ENCODE results near the gene MCM5. TPM values are rescaled to one million over a fixed set of nuclear protein-coding genes. Genes with fewer than 3 reads are reported as not detected.

The MCM5 gene
- total RNA-seq, 1 experiment from 2014 or later, result 194 TPM

GRCh38 chr22:35442471-35442870, 42.5 kb downstream of the MCM5 start (continued):
- no peak for TF ChIP-seq ZBTB33 (IDR thresholded peaks at IDR 0.05; ENCODE audit: extremely low read depth, insufficient replicate concordance, low read length)
- TF ChIP-seq YY1 (IDR thresholded peaks at IDR 0.05; ENCODE audit: extremely low read depth, insufficient replicate concordance, low read depth, low read length), result no peak

- POLR2A ChIA-PET, result no interaction called here
- CTCF ChIA-PET, result no interaction called here
- Histone ChIP-seq H3K27me3 (ENCODE audit: insufficient read depth, low read length) (no peaks in the 10 kb centered on the region), H3K79me2 (ENCODE audit: insufficient read depth, low read length) (no peaks in the 10 kb centered on the region), H3K4me3 (replicated peaks in 1 of 2; ENCODE audit: low read depth in 1 of 2, low read length in 2 of 2) (no peak overlapping the region), H2AFZ (ENCODE audit: low read depth, low read length, poor library complexity, severe bottlenecking) (no peak overlapping the region), H3K4me1 (ENCODE audit: control insufficient read depth in 1 of 2, insufficient read depth in 2 of 2, low read length in 2 of 2) (peaks cover 13 to 25% of the 10 kb centered on the region in 2 experiments), H3K9me3 (ENCODE audit: control insufficient read depth in 1 of 2, insufficient read depth in 1 of 2, low read depth in 1 of 2, low read length in 2 of 2) (no peaks in the 10 kb centered on the region), H3K36me3 (ENCODE audit: control insufficient read depth in 1 of 2, insufficient read depth in 2 of 2, low read length in 2 of 2) (no peaks in the 10 kb centered on the region), H3K9ac (ENCODE audit: low read length) (no peak overlapping the region), H3K27ac (ENCODE audit: low read depth, low read length) (no peak overlapping the region), H3K4me2 (ENCODE audit: low read length) (no peak overlapping the region), H3K9me2 (ENCODE audit: insufficient read depth) (no peaks in the 10 kb centered on the region), H4K20me1 (ENCODE audit: insufficient read depth) (no peaks in the 10 kb centered on the region)
- DNase-seq (ENCODE audit: low read depth, low spot score) (no peak), ATAC-seq (no peak)
- BruUV-seq (replicated peaks), result no TSS peak
- intact Hi-C loops (cut with micrococcal nuclease), result no loop called here
- TF ChIP-seq MAX (IDR thresholded peaks at IDR 0.05) (no peak), ATF3 (IDR thresholded peaks at IDR 0.05) (no peak), REST (IDR thresholded peaks at IDR 0.05; ENCODE audit: low read depth) (no peak), CBX3 (IDR thresholded peaks at IDR 0.05; ENCODE audit: low read depth) (no peak), POLR2AphosphoS5 (IDR thresholded peaks at IDR 0.05; ENCODE audit: low read depth, low read length) (no peak), ZNF274 (IDR thresholded peaks at IDR 0.05; ENCODE audit: low read depth, low read length) (no peak), FOSL1 (IDR thresholded peaks at IDR 0.05; ENCODE audit: low read depth) (no peak), TCF7L2 (IDR thresholded peaks at IDR 0.05; ENCODE audit: borderline replicate concordance, extremely low read depth, insufficient read depth, insufficient read length) (no peak), RAD21 (IDR thresholded peaks at IDR 0.05; ENCODE audit: low read depth) (no peak)
- RAD21 ChIA-PET (ENCODE audit: low non-redundant PET in 1 of 2, low total read pairs in 2 of 2, uncharacterized antibody in 2 of 2, unreplicated experiment in 2 of 2), result no interaction called here
Measured at GRCh38 chr22:35443338-35443737, 43.4 kb downstream of the MCM5 start.

Measured in HCT116 (cell line).